ENCODE data around the gene PTPRA.
"Not testable (repeated sequence)": the region's sequence is repeated elsewhere in the genome, so short reads cannot be mapped to it uniquely, and the experiment has no call there.

Gene PTPRA

DNA sequence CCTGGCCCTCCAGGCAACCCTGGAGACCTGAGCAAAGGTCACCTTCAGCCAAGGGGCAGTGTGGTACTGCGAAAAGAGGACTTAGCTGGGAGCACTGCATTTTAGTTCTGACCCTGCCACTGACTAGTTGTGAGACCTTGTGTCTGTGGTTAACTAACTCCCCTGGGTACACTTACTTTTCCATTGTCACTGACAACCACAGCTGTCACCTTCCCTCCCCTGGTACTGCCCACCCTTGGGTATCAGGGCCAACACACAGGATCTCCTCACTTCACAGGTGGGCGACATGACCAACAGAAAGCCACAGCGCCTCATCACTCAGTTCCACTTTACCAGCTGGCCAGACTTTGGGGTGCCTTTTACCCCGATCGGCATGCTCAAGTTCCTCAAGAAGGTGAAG lies 148.5 kb downstream of the PTPRA start:
- Histone ChIP-seq H4K91ac (ENCODE audit: low read depth, low read length, poor library complexity) (no peak overlapping the region), H3K27me3 (ENCODE audit: control insufficient read depth in 3 of 3, insufficient read depth in 3 of 3, low read depth in 1 of 3, low read length in 3 of 3) (no peaks in the 10 kb centered on the region), H2AFZ (ENCODE audit: low read length) (no peak overlapping the region), H4K8ac (ENCODE audit: low read depth, low read length) (no peak overlapping the region), H3K23ac (ENCODE audit: low read depth, low read length, poor library complexity) (no peak overlapping the region), H3K9ac (ENCODE audit: low read depth, low read length, poor library complexity) (no peak overlapping the region), H2BK15ac (ENCODE audit: low read length) (no peak overlapping the region), H3K14ac (ENCODE audit: low read length) (no peak overlapping the region), H2BK12ac (ENCODE audit: low read length) (no peak overlapping the region), H3K27ac (replicated peaks; ENCODE audit: low read length) (no peak overlapping the region), H3K79me1 (ENCODE audit: low read depth, low read length) (no peaks in the 10 kb centered on the region), H3K9me3 (replicated peaks in 1 of 2; ENCODE audit: control insufficient read depth in 2 of 2, insufficient read depth in 1 of 2, low read depth in 1 of 2, low read length in 2 of 2) (peaks cover 4 to 13% of the 10 kb centered on the region in 2 donors), H3K4me1 (ENCODE audit: control insufficient read depth in 2 of 2, insufficient read depth in 1 of 2, low read depth in 1 of 2, low read length in 2 of 2) (no peaks in the 10 kb centered on the region), H2BK5ac (ENCODE audit: low read length) (no peak overlapping the region), H2AK5ac (ENCODE audit: low read depth, low read length) (no peak overlapping the region), H2BK120ac (ENCODE audit: low read depth, low read length) (no peak overlapping the region), H3K4me3 (ENCODE audit: low read length in 2 of 2) (no peak overlapping the region), H3K4me2 (ENCODE audit: insufficient read depth, low read length, poor library complexity, severe bottlenecking) (no peak overlapping the region), H3K4ac (ENCODE audit: low read length) (no peak overlapping the region), H3K18ac (ENCODE audit: low read length) (no peak overlapping the region), H3K36me3 (replicated peaks in 1 of 2; ENCODE audit: control insufficient read depth in 2 of 2, insufficient read depth in 2 of 2, low read length in 2 of 2) (peaks cover 47 to 78% of the 10 kb centered on the region in 2 donors)
- WGBS, 2 donors (ENCODE audit: extremely low coverage in 2 of 2, insufficient read length in 2 of 2, insufficient replicate concordance in 1 of 2) = no CpG with 5 or more reads among the region's 5 CpGs
- DNase-seq (ENCODE audit: low spot score) = no peak

DNA sequence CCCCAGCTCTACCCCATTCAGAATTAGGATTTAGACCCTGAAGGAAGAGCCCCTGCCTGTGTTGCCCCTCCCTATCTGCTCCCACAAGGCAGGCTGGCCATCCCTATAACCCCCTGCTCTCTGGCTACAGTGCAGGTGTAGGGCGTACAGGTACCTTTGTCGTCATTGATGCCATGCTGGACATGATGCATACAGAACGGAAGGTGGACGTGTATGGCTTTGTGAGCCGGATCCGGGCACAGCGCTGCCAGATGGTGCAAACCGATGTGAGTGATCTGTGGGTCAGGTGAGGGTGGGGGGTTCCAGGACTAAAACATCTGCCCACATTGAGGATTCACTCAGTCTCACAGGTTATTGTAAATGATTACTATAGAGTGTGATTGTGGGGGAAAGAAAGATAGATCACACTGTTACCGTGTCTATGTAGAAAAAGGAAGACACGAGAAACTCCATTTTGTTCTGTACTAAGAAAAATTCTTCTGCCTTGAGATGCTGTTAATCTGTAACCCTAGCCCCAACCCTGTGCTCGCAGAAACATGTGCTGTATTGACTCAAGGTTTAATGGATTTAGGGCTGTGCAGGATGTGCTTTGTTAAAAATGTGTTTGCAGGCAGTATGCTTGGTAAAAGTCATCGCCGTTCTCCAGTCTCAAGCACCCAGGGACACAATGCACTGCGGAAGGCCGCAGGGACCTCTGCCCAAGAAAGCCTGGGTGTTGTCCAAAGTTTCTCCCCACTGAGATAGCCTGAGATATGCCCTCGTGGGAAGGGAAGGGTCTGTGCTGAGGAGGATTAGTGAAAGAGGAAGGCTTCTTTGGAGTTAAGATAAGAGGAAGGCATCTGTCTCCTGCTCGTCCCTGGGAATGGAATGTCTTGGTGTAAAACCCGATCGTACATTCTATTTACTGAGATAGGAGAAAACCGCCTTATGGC lies 149.5 kb downstream of the PTPRA start:
- H3K4me3 ChIP-seq (ENCODE audit: low read length in 2 of 2) = peak overlapping the region in 1 of 2 donors; percentile 30
- not testable (repeated sequence) for H2AFZ ChIP-seq (ENCODE audit: low read length); H3K23ac ChIP-seq (ENCODE audit: low read depth, low read length, poor library complexity); H3K9me3 ChIP-seq (replicated peaks in 1 of 2; ENCODE audit: control insufficient read depth in 2 of 2, insufficient read depth in 1 of 2, low read depth in 1 of 2, low read length in 2 of 2); H2BK15ac ChIP-seq (ENCODE audit: low read length); H3K4me1 ChIP-seq (ENCODE audit: control insufficient read depth in 2 of 2, insufficient read depth in 1 of 2, low read depth in 1 of 2, low read length in 2 of 2); H3K79me1 ChIP-seq (ENCODE audit: low read depth, low read length); H2BK5ac ChIP-seq (ENCODE audit: low read length); H2AK5ac ChIP-seq (ENCODE audit: low read depth, low read length); H3K27ac ChIP-seq (replicated peaks; ENCODE audit: low read length); H2BK12ac ChIP-seq (ENCODE audit: low read length); H3K27me3 ChIP-seq (ENCODE audit: control insufficient read depth in 3 of 3, insufficient read depth in 3 of 3, low read depth in 1 of 3, low read length in 3 of 3); DNase-seq (ENCODE audit: low spot score); H3K14ac ChIP-seq (ENCODE audit: low read length); H3K4me2 ChIP-seq (ENCODE audit: insufficient read depth, low read length, poor library complexity, severe bottlenecking); H3K18ac ChIP-seq (ENCODE audit: low read length); H4K8ac ChIP-seq (ENCODE audit: low read depth, low read length); H4K91ac ChIP-seq (ENCODE audit: low read depth, low read length, poor library complexity); H3K9ac ChIP-seq (ENCODE audit: low read depth, low read length, poor library complexity); H2BK120ac ChIP-seq (ENCODE audit: low read depth, low read length); H3K4ac ChIP-seq (ENCODE audit: low read length)
- H3K36me3 ChIP-seq (replicated peaks in 1 of 2; ENCODE audit: control insufficient read depth in 2 of 2, insufficient read depth in 2 of 2, low read length in 2 of 2) = peaks cover 52 to 78% of the 10 kb centered on the region in 2 donors
- no CpG with 5 or more reads among the region's 20 CpGs for WGBS, 2 donors (ENCODE audit: extremely low coverage in 2 of 2, insufficient read length in 2 of 2, insufficient replicate concordance in 1 of 2)

- Histone ChIP-seq H3K9me3 (replicated peaks in 1 of 2; ENCODE audit: control insufficient read depth in 2 of 2, insufficient read depth in 1 of 2, low read depth in 1 of 2, low read length in 2 of 2) (no peaks in the 10 kb centered on the region), H3K27me3 (ENCODE audit: control insufficient read depth in 3 of 3, insufficient read depth in 3 of 3, low read depth in 1 of 3, low read length in 3 of 3) (no peaks in the 10 kb centered on the region), H4K8ac (ENCODE audit: low read depth, low read length) (no peak overlapping the region), H3K36me3 (replicated peaks in 1 of 2; ENCODE audit: control insufficient read depth in 2 of 2, insufficient read depth in 2 of 2, low read length in 2 of 2) (peaks cover 51 to 93% of the 10 kb centered on the region in 2 donors), H2BK5ac (ENCODE audit: low read length) (no peak overlapping the region), H2BK120ac (ENCODE audit: low read depth, low read length) (no peak overlapping the region), H3K14ac (ENCODE audit: low read length) (no peak overlapping the region), H3K18ac (ENCODE audit: low read length) (no peak overlapping the region), H3K23ac (ENCODE audit: low read depth, low read length, poor library complexity) (no peak overlapping the region), H4K91ac (ENCODE audit: low read depth, low read length, poor library complexity) (no peak overlapping the region), H2AK5ac (ENCODE audit: low read depth, low read length) (no peak overlapping the region), H3K9ac (ENCODE audit: low read depth, low read length, poor library complexity) (no peak overlapping the region), H2BK12ac (ENCODE audit: low read length) (no peak overlapping the region), H3K79me1 (ENCODE audit: low read depth, low read length) (no peaks in the 10 kb centered on the region), H3K27ac (replicated peaks; ENCODE audit: low read length) (no peak overlapping the region), H3K4me3 (ENCODE audit: low read length in 2 of 2) (no peak overlapping the region), H3K4me2 (ENCODE audit: insufficient read depth, low read length, poor library complexity, severe bottlenecking) (no peak overlapping the region), H3K4me1 (ENCODE audit: control insufficient read depth in 2 of 2, insufficient read depth in 1 of 2, low read depth in 1 of 2, low read length in 2 of 2) (no peaks in the 10 kb centered on the region), H3K4ac (ENCODE audit: low read length) (no peak overlapping the region), H2BK15ac (ENCODE audit: low read length) (no peak overlapping the region), H2AFZ (ENCODE audit: low read length) (no peak overlapping the region)
- no peak for DNase-seq (ENCODE audit: low spot score)
- WGBS, 2 donors (ENCODE audit: extremely low coverage in 2 of 2, insufficient read length in 2 of 2, insufficient replicate concordance in 1 of 2) = no CpG with 5 or more reads among the region's 2 CpGs
Measured at GRCh38 chr20:3027987-3028386, 154.7 kb downstream of the PTPRA start.

DNA sequence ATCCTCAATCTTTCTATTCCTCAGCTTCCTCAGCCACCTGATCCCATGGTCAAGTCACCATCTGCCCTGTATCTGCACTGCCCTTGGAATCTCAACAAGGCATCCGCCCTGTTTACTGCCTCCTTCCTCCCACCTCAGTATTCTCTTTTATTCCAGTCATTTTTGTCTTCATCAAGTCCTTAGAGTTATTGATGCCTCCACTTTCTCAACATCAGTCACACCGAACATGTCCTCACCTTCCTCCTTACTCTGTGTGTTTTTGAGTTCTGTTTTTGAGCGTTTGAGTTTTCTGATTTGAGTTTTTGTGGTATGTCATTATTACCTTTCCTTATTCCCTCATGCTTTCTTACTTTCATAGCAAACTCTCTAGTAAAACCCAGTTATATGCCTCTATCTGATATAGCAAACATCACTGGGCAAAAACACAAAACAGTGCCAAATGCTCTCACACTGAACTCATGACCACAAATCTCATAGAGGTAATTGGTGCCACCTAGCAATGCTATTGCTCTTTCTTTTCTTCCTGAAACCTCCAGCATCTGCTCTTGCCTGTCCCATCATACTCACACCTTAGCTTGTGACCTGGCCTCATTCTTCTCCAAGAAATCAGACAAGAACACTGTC lies 158.4 kb downstream of the PTPRA start:
- Histone ChIP-seq H3K36me3 (replicated peaks in 1 of 2; ENCODE audit: control insufficient read depth in 2 of 2, insufficient read depth in 2 of 2, low read length in 2 of 2) (peaks cover 54 to 90% of the 10 kb centered on the region in 2 donors), H3K27ac (replicated peaks; ENCODE audit: low read length) (no peak overlapping the region), H3K14ac (ENCODE audit: low read length) (no peak overlapping the region)

More for the DNA sequence above, 158.4 kb downstream of the PTPRA start:
- no peak overlapping the region for H4K8ac ChIP-seq (ENCODE audit: low read depth, low read length)
- no peak overlapping the region for H2BK12ac ChIP-seq (ENCODE audit: low read length)
- H2BK5ac ChIP-seq (ENCODE audit: low read length) = no peak overlapping the region
- H3K18ac ChIP-seq (ENCODE audit: low read length) = no peak overlapping the region
- no peak overlapping the region for H3K4me2 ChIP-seq (ENCODE audit: insufficient read depth, low read length, poor library complexity, severe bottlenecking)
- DNase-seq (ENCODE audit: low spot score) = no peak
- H3K4me1 ChIP-seq (ENCODE audit: control insufficient read depth in 2 of 2, insufficient read depth in 1 of 2, low read depth in 1 of 2, low read length in 2 of 2) = no peaks in the 10 kb centered on the region
- H2AFZ ChIP-seq (ENCODE audit: low read length) = no peak overlapping the region
- no peak overlapping the region for H3K4ac ChIP-seq (ENCODE audit: low read length)
- no peak overlapping the region for H3K23ac ChIP-seq (ENCODE audit: low read depth, low read length, poor library complexity)
- no peak overlapping the region for H2BK15ac ChIP-seq (ENCODE audit: low read length)
- no peak overlapping the region for H2BK120ac ChIP-seq (ENCODE audit: low read depth, low read length)
- H4K91ac ChIP-seq (ENCODE audit: low read depth, low read length, poor library complexity) = no peak overlapping the region
- no peak overlapping the region for H3K4me3 ChIP-seq (ENCODE audit: low read length in 2 of 2)
- no peaks in the 10 kb centered on the region for H3K79me1 ChIP-seq (ENCODE audit: low read depth, low read length)
- H3K27me3 ChIP-seq (ENCODE audit: control insufficient read depth in 3 of 3, insufficient read depth in 3 of 3, low read depth in 1 of 3, low read length in 3 of 3) = no peaks in the 10 kb centered on the region
- no peak overlapping the region for H2AK5ac ChIP-seq (ENCODE audit: low read depth, low read length)
- no peak overlapping the region for H3K9ac ChIP-seq (ENCODE audit: low read depth, low read length, poor library complexity)
- WGBS, 2 donors (ENCODE audit: extremely low coverage in 2 of 2, insufficient read length in 2 of 2, insufficient replicate concordance in 1 of 2) = no CpG with 5 or more reads among the region's 3 CpGs
- H3K9me3 ChIP-seq (replicated peaks in 1 of 2; ENCODE audit: control insufficient read depth in 2 of 2, insufficient read depth in 1 of 2, low read depth in 1 of 2, low read length in 2 of 2) = peaks cover 0 to 2% of the 10 kb centered on the region in 2 donors
